SK-N-SH (cell line): ENCODE results near the gene GALNTL6. TPM values are rescaled to one million over a fixed set of nuclear protein-coding genes. Genes with fewer than 3 reads are reported as not detected.

ENCODE experiments used
- CTCF ChIA-PET: fragments of 300-600, 350-600 bp; formaldehyde crosslinking; extraction: SDS; loops from one replicate; lab custom pipeline; 2021; lab: Yijun Ruan, JAX
- POLR2A ChIA-PET: fragments of 350-600 bp; sonication (Branson Sonifier 250); formaldehyde crosslinking; extraction: SDS; loops from one replicate; lab custom pipeline; 2020; ENCODE audit warnings: antibody characterized with exemption, inconsistent platforms; lab: Yijun Ruan, JAX
- DNase-seq: peaks from one replicate; pipeline ENCODE4 v3.0.0; 2012
- H2AFZ ChIP-seq: fragments of 200-600 bp; sonication (generic); 2 replicates; pipeline ENCODE4 v1.8.1; 2016; ENCODE audit warnings: antibody characterized with exemption, mild to moderate bottlenecking, low read depth
- H3F3A ChIP-seq: fragments of 200-600 bp; sonication (generic); replicated peaks from 2 replicates; pipeline ENCODE3; 2016; ENCODE audit warnings: antibody characterized with exemption, mild to moderate bottlenecking; ENCODE audit not compliant: insufficient read depth
- H3K27ac ChIP-seq, 2 experiments: fragments of 200-500 bp in 1 of 2; fragments of 200-600 bp in 1 of 2; sonication (Bioruptor generic) in 1 of 2; sonication (generic), shearing (Covaris generic) in 1 of 2; 2 replicates each; pipeline versions ENCODE4 v1.5.1 to v1.6.1; 2014 to 2016; ENCODE audit warnings: low read depth in 2 of 2, inconsistent platforms in 1 of 2, low read length in 1 of 2, mild to moderate bottlenecking in 1 of 2, mixed read lengths in 1 of 2
- H3K27me3 ChIP-seq: fragments of 200-600 bp; sonication (generic), shearing (Covaris generic); 2 replicates; pipeline ENCODE4 v1.6.1; 2016; ENCODE audit warnings: mixed run types; ENCODE audit not compliant: insufficient read depth
- H3K36me3 ChIP-seq, 2 experiments: fragments of 200-500 bp in 1 of 2; fragments of 200-600 bp in 1 of 2; sonication (Bioruptor generic) in 1 of 2; sonication (generic) in 1 of 2; replicated peaks in 1 of 2; 2 replicates each; pipeline versions ENCODE3 to v1.5.1; 2014 to 2016; ENCODE audit warnings: low read length in 1 of 2, mild to moderate bottlenecking in 1 of 2; ENCODE audit not compliant: insufficient read depth in 2 of 2, control insufficient read depth in 1 of 2
- H3K4me1 ChIP-seq, 2 experiments: fragments of 200-500 bp in 1 of 2; fragments of 200-600 bp in 1 of 2; sonication (Bioruptor generic) in 1 of 2; sonication (generic), shearing (Covaris generic) in 1 of 2; 2 replicates each; pipeline versions ENCODE4 v1.5.1 to v1.6.1; 2014 to 2016; ENCODE audit warnings: low read depth in 1 of 2, low read length in 1 of 2, mixed run types in 1 of 2; ENCODE audit not compliant: insufficient read depth in 2 of 2, control insufficient read depth in 1 of 2
- H3K4me2 ChIP-seq: fragments of 200-600 bp; sonication (generic), shearing (Covaris generic); 2 replicates; pipeline ENCODE4 v1.6.1; 2017; ENCODE audit warnings: mixed run types
- H3K4me3 ChIP-seq, 2 experiments: fragments of 200-500 bp in 1 of 2; fragments of 200-600 bp in 1 of 2; sonication (Bioruptor generic) in 1 of 2; sonication (generic), shearing (Covaris generic) in 1 of 2; 2 replicates each; pipeline versions ENCODE4 v1.5.1 to v1.8.1; 2014 to 2016; ENCODE audit warnings: low read depth in 2 of 2, inconsistent platforms in 1 of 2, low read length in 1 of 2, mild to moderate bottlenecking in 1 of 2, mixed read lengths in 1 of 2, moderate library complexity in 1 of 2
- H3K79me2 ChIP-seq: fragments of 200-600 bp; sonication (generic); 2 replicates; pipeline ENCODE4 v1.8.1; 2017; ENCODE audit warnings: mild to moderate bottlenecking; ENCODE audit not compliant: insufficient read depth
- H3K9ac ChIP-seq: fragments of 200-600 bp; sonication (generic); 2 replicates; pipeline ENCODE4 v1.6.1; 2017; ENCODE audit warnings: mixed run types
- H3K9me2 ChIP-seq: fragments of 200-600 bp; sonication (generic); 2 replicates; pipeline ENCODE4 v1.6.1; 2017; ENCODE audit warnings: mixed run types
- H3K9me3 ChIP-seq: fragments of 200-600 bp; sonication (generic); 2 replicates; pipeline ENCODE4 v1.6.1; 2017; ENCODE audit warnings: mixed run types, mild to moderate bottlenecking, moderate library complexity
- H4K20me1 ChIP-seq: fragments of 200-600 bp; sonication (generic); 2 replicates; pipeline ENCODE4 v1.6.1; 2017; ENCODE audit warnings: mild to moderate bottlenecking, mixed run types; ENCODE audit not compliant: insufficient read depth
- CHD2 ChIP-seq: fragments of 150-350 bp; IDR thresholded peaks from 2 replicates; pipeline ENCODE4 v1.6.1; 2018; ENCODE audit warnings: low read length; ENCODE audit not compliant: partially characterized antibody
- EP300 ChIP-seq, 2 experiments: IDR thresholded peaks; 2 replicates each; pipeline versions ENCODE4 v1.4.0 to v1.6.1; 2012; ENCODE audit warnings: borderline replicate concordance in 1 of 2, low read depth in 1 of 2, low read length in 1 of 2
- EZH2phosphoT487 ChIP-seq: fragments of 200-600 bp; sonication (generic); IDR thresholded peaks from 2 replicates; pipeline ENCODE4 v1.6.1; 2017; ENCODE audit warnings: low read depth, mixed run types, mild to moderate bottlenecking, antibody characterized with exemption, moderate library complexity, borderline replicate concordance
- FOXJ3 ChIP-seq: sonication (generic); formaldehyde crosslinking; IDR thresholded peaks from 2 replicates; pipeline ENCODE4 v1.5.1; 2020; ENCODE audit warnings: mild to moderate bottlenecking, missing genetic modification reagents
- GABPA ChIP-seq: IDR thresholded peaks from 2 replicates; pipeline ENCODE4 v1.4.0; 2012; ENCODE audit warnings: low read depth, mild to moderate bottlenecking
- GATA2 ChIP-seq: sonication (generic); formaldehyde crosslinking; IDR thresholded peaks from 2 replicates; pipeline ENCODE4 v1.5.0; 2020; ENCODE audit warnings: mild to moderate bottlenecking, missing genetic modification reagents
- MXI1 ChIP-seq: IDR thresholded peaks from 2 replicates; pipeline ENCODE4 v1.6.1; 2012; ENCODE audit warnings: mild to moderate bottlenecking, low read depth, low read length, improper control_type of control experiment
- NFIC ChIP-seq: IDR thresholded peaks from 2 replicates; pipeline ENCODE4 v1.4.0; 2012; ENCODE audit warnings: borderline replicate concordance
- NRF1 ChIP-seq: IDR thresholded peaks from 2 replicates; pipeline ENCODE4 v1.6.1; 2012; ENCODE audit warnings: low read depth, mild to moderate bottlenecking, low read length
- RXRA ChIP-seq: IDR thresholded peaks from 2 replicates; pipeline ENCODE4 v1.4.0; 2012; ENCODE audit warnings: low read depth, mild to moderate bottlenecking, borderline replicate concordance
- SIN3A ChIP-seq: IDR thresholded peaks from 2 replicates; pipeline ENCODE4 v1.6.1; 2012; ENCODE audit warnings: low read depth, mild to moderate bottlenecking, low read length, moderate library complexity, borderline replicate concordance
- TCF12 ChIP-seq: IDR thresholded peaks from 2 replicates; pipeline ENCODE4 v1.4.0; 2012
- YY1 ChIP-seq: IDR thresholded peaks from 2 replicates; pipeline ENCODE4 v1.4.0; 2012; ENCODE audit warnings: low read depth, mild to moderate bottlenecking
- WGBS: methylation state at CpG from one replicate; pipeline ENCODE4 v1.1.6; 2017; ENCODE audit warnings: low lambda C conversion rate; 5-methylcytosine and 5-hydroxymethylcytosine counted together
- polyA plus RNA-seq, 3 experiments: library from polyadenylated mRNA; depleted of rRNA; stranded (reverse); fragments of >200 nt; gene quantifications; 2 replicates each; pipeline ENCODE4 v1.2.3, GENCODE V29; 2012
- TF ChIP-seq, protein P1 (sequence below): fragments of 150-350 bp; IDR thresholded peaks from 2 replicates; pipeline ENCODE4 v1.6.1; 2017; ENCODE audit warnings: antibody characterized with exemption, low read length, low read depth, borderline replicate concordance
- TF ChIP-seq, protein P2 (sequence below): IDR thresholded peaks from 2 replicates; pipeline ENCODE4 v1.4.0; 2012; ENCODE audit warnings: low read depth, borderline replicate concordance
- TF ChIP-seq, protein P3 (sequence below): IDR thresholded peaks from 2 replicates; pipeline ENCODE4; 2012
- TF ChIP-seq, protein P4 (sequence below): IDR thresholded peaks from 2 replicates; pipeline ENCODE4 v1.6.1; 2012; ENCODE audit warnings: mild to moderate bottlenecking, low read depth, low read length, moderate library complexity
- TF ChIP-seq, protein P5 (sequence below): fragments of 200-600 bp; sonication (generic); IDR thresholded peaks from 2 replicates; pipeline ENCODE4 v1.6.1; 2017; ENCODE audit warnings: antibody characterized with exemption, mild to moderate bottlenecking, moderate library complexity
- TF ChIP-seq, protein P6 (sequence below): fragments of 150-350 bp; IDR thresholded peaks from 2 replicates; pipeline ENCODE4 v1.6.1; 2016; ENCODE audit warnings: mild to moderate bottlenecking, low read depth, low read length

The GALNTL6 gene
- polyA plus RNA-seq, 1 of the 3 experiments (the other 2 are of a cell fraction), result 0.07 TPM

DNA sequence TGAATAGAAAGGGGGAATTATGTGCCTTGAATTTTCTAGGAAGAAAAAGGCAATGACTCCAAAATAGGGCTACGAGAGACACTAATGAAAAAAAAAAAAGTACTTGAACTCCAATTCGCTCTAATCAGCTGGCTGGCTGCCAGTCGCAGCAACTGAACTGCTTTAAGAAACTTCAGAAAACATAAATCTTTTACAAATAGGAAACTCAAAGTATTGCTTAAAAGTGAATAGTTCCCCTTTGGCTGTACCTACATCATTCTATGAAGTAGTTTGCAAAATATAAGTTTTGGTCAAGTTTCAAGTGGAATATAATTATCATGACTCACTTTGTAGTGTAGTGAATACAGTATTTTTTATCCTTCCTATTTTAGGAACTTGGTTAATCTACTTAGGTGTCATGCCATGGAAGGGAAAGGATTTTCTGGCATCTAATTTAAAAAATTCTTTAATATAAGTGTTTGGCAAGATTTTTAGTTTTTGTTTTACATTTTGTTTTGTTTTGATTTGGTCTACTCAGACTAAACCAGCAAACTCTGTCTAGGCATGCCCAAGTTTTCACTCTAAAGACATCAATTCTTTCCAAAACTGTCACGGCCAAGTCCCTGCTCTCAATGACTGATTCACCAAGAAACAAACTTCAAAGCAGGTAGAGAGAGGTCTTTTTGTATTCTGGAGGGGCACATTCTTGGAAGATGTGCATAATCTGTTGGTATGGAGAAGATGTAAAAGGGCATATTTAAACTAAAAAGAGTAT is 973.0 kb downstream of the GALNTL6 start:
- H3K36me3 ChIP-seq, result no peaks in the 10 kb centered on the region
- no peaks in the 10 kb centered on the region for H3K27me3 ChIP-seq
- TF ChIP-seq MXI1 (no peak), FOXJ3 (CRISPR knock-in tag) (no peak), TCF12 (no peak), RXRA (no peak), GABPA (no peak), CHD2 (no peak), GATA2 (CRISPR knock-in tag) (no peak), NFIC (no peak), YY1 (no peak), SIN3A (no peak), NRF1 (no peak), EZH2phosphoT487 (no peak), EP300 (IDR thresholded peaks at IDR 0.05; ENCODE audit: borderline replicate concordance in 1 of 2, low read depth in 1 of 2, low read length in 1 of 2) (no peak)
- TF ChIP-seq, protein P1, sequence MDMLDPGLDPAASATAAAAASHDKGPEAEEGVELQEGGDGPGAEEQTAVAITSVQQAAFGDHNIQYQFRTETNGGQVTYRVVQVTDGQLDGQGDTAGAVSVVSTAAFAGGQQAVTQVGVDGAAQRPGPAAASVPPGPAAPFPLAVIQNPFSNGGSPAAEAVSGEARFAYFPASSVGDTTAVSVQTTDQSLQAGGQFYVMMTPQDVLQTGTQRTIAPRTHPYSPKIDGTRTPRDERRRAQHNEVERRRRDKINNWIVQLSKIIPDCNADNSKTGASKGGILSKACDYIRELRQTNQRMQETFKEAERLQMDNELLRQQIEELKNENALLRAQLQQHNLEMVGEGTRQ, result no peak
- TF ChIP-seq, protein P2, sequence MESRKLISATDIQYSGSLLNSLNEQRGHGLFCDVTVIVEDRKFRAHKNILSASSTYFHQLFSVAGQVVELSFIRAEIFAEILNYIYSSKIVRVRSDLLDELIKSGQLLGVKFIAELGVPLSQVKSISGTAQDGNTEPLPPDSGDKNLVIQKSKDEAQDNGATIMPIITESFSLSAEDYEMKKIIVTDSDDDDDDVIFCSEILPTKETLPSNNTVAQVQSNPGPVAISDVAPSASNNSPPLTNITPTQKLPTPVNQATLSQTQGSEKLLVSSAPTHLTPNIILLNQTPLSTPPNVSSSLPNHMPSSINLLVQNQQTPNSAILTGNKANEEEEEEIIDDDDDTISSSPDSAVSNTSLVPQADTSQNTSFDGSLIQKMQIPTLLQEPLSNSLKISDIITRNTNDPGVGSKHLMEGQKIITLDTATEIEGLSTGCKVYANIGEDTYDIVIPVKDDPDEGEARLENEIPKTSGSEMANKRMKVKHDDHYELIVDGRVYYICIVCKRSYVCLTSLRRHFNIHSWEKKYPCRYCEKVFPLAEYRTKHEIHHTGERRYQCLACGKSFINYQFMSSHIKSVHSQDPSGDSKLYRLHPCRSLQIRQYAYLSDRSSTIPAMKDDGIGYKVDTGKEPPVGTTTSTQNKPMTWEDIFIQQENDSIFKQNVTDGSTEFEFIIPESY, result no peak
- TF ChIP-seq, protein P3, sequence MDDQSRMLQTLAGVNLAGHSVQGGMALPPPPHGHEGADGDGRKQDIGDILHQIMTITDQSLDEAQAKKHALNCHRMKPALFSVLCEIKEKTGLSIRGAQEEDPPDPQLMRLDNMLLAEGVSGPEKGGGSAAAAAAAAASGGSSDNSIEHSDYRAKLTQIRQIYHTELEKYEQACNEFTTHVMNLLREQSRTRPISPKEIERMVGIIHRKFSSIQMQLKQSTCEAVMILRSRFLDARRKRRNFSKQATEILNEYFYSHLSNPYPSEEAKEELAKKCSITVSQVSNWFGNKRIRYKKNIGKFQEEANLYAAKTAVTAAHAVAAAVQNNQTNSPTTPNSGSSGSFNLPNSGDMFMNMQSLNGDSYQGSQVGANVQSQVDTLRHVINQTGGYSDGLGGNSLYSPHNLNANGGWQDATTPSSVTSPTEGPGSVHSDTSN, result no peak
- TF ChIP-seq, protein P4, sequence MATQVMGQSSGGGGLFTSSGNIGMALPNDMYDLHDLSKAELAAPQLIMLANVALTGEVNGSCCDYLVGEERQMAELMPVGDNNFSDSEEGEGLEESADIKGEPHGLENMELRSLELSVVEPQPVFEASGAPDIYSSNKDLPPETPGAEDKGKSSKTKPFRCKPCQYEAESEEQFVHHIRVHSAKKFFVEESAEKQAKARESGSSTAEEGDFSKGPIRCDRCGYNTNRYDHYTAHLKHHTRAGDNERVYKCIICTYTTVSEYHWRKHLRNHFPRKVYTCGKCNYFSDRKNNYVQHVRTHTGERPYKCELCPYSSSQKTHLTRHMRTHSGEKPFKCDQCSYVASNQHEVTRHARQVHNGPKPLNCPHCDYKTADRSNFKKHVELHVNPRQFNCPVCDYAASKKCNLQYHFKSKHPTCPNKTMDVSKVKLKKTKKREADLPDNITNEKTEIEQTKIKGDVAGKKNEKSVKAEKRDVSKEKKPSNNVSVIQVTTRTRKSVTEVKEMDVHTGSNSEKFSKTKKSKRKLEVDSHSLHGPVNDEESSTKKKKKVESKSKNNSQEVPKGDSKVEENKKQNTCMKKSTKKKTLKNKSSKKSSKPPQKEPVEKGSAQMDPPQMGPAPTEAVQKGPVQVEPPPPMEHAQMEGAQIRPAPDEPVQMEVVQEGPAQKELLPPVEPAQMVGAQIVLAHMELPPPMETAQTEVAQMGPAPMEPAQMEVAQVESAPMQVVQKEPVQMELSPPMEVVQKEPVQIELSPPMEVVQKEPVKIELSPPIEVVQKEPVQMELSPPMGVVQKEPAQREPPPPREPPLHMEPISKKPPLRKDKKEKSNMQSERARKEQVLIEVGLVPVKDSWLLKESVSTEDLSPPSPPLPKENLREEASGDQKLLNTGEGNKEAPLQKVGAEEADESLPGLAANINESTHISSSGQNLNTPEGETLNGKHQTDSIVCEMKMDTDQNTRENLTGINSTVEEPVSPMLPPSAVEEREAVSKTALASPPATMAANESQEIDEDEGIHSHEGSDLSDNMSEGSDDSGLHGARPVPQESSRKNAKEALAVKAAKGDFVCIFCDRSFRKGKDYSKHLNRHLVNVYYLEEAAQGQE, result no peak
- TF ChIP-seq, protein P5, sequence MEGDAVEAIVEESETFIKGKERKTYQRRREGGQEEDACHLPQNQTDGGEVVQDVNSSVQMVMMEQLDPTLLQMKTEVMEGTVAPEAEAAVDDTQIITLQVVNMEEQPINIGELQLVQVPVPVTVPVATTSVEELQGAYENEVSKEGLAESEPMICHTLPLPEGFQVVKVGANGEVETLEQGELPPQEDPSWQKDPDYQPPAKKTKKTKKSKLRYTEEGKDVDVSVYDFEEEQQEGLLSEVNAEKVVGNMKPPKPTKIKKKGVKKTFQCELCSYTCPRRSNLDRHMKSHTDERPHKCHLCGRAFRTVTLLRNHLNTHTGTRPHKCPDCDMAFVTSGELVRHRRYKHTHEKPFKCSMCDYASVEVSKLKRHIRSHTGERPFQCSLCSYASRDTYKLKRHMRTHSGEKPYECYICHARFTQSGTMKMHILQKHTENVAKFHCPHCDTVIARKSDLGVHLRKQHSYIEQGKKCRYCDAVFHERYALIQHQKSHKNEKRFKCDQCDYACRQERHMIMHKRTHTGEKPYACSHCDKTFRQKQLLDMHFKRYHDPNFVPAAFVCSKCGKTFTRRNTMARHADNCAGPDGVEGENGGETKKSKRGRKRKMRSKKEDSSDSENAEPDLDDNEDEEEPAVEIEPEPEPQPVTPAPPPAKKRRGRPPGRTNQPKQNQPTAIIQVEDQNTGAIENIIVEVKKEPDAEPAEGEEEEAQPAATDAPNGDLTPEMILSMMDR, result no peak
- TF ChIP-seq, protein P6, sequence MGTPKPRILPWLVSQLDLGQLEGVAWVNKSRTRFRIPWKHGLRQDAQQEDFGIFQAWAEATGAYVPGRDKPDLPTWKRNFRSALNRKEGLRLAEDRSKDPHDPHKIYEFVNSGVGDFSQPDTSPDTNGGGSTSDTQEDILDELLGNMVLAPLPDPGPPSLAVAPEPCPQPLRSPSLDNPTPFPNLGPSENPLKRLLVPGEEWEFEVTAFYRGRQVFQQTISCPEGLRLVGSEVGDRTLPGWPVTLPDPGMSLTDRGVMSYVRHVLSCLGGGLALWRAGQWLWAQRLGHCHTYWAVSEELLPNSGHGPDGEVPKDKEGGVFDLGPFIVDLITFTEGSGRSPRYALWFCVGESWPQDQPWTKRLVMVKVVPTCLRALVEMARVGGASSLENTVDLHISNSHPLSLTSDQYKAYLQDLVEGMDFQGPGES, result no peak
- TF ChIP-seq, all 33 proteins: peak for 0
- no peak overlapping the region for H2AFZ ChIP-seq
- no peaks in the 10 kb centered on the region for H3K9me2 ChIP-seq
- WGBS, result 48% methylated on average over 4 of the region's 4 CpGs
- peaks cover 0 to 3% of the 10 kb centered on the region in 2 experiments; a peak in 1 of 4 replicates for H3K4me1 ChIP-seq
- H3K9me3 ChIP-seq, result no peaks in the 10 kb centered on the region
- no peak overlapping the region for H3K27ac ChIP-seq
- no peaks in the 10 kb centered on the region for H4K20me1 ChIP-seq
- H3K4me2 ChIP-seq, result no peak overlapping the region
- DNase-seq, result no peak
- H3K79me2 ChIP-seq, result no peaks in the 10 kb centered on the region
- H3K9ac ChIP-seq, result no peak overlapping the region
- POLR2A ChIA-PET, result no interaction called here
- CTCF ChIA-PET, result no interaction called here
- H3F3A ChIP-seq, result no peaks in the 10 kb centered on the region
- no peak overlapping the region for H3K4me3 ChIP-seq
